Neural progenitor cell (in vitro differentiated cells): ENCODE data around the gene ASPHD2. TPM values are rescaled to one million over a fixed set of nuclear protein-coding genes. Genes with fewer than 3 reads are reported as not detected.

Experiments used
- DNase-seq: peaks from one replicate; pipeline ENCODE4 v3.0.0-alpha.2; 2016; ENCODE audit warnings: low spot score
- H2AFZ ChIP-seq: fragments of 200-600 bp; sonication (generic); replicated peaks from 2 replicates; pipeline ENCODE4 v1.6.1; 2016; ENCODE audit warnings: antibody characterized with exemption
- H3F3A ChIP-seq: fragments of 200-600 bp; sonication (generic); 2 replicates; pipeline ENCODE4 v1.6.1; 2016; ENCODE audit warnings: antibody characterized with exemption, low read depth
- H3K27ac ChIP-seq: fragments of 200-600 bp; sonication (generic); 2 replicates; pipeline ENCODE4 v1.5.1; 2016; ENCODE audit warnings: mild to moderate bottlenecking
- H3K27me3 ChIP-seq: fragments of 200-600 bp; sonication (generic); 2 replicates; pipeline ENCODE4 v1.6.1; 2016; ENCODE audit warnings: mild to moderate bottlenecking, moderate library complexity
- H3K36me3 ChIP-seq: fragments of 200-600 bp; sonication (generic); 2 replicates; pipeline ENCODE4 v1.5.1; 2016
- H3K4me1 ChIP-seq: fragments of 200-600 bp; sonication (generic); 2 replicates; pipeline ENCODE4 v1.6.1; 2016; ENCODE audit warnings: mixed run types
- H3K4me2 ChIP-seq: fragments of 200-600 bp; sonication (generic); 2 replicates; pipeline ENCODE4 v1.6.1; 2016
- H3K4me3 ChIP-seq: fragments of 200-600 bp; sonication (generic); 2 replicates; pipeline ENCODE4 v1.5.1; 2016
- H3K79me2 ChIP-seq: fragments of 200-600 bp; sonication (generic); 2 replicates; pipeline ENCODE4 v1.6.1; 2016; ENCODE audit warnings: low read depth
- H3K9ac ChIP-seq: fragments of 200-600 bp; sonication (generic); 2 replicates; pipeline ENCODE4 v1.6.1; 2016
- H3K9me3 ChIP-seq: fragments of 200-600 bp; sonication (generic); 2 replicates; pipeline ENCODE4 v1.5.1; 2016; ENCODE audit warnings: low read depth
- H4K20me1 ChIP-seq: fragments of 200-600 bp; sonication (generic); 2 replicates; pipeline ENCODE4 v1.6.1; 2016; ENCODE audit warnings: low read depth
- H3K27ac Mint-ChIP-seq: 3 replicates; pipeline ENCODE4 v1.8.0; 2021; ENCODE audit warnings: mixed read lengths
- H3K27me3 Mint-ChIP-seq: 2 replicates; pipeline ENCODE4 v1.8.0; 2022; ENCODE audit warnings: low read depth, mild to moderate bottlenecking, inconsistent platforms, moderate library complexity, mixed read lengths; ENCODE audit not compliant: insufficient read depth
- H3K36me3 Mint-ChIP-seq: 3 replicates; pipeline ENCODE4 v1.8.0; 2021; ENCODE audit warnings: mixed read lengths
- H3K4me1 Mint-ChIP-seq: 3 replicates; pipeline ENCODE4 v1.8.0; 2021; ENCODE audit warnings: mixed read lengths
- H3K4me3 Mint-ChIP-seq: 3 replicates; pipeline ENCODE4 v1.8.0; 2021; ENCODE audit warnings: mild to moderate bottlenecking, moderate library complexity, mixed read lengths
- H3K9me3 Mint-ChIP-seq: 3 replicates; pipeline ENCODE4 v1.8.0; 2020; ENCODE audit warnings: mixed read lengths
- EZH2 ChIP-seq: fragments of 200-600 bp; sonication (generic); IDR thresholded peaks from 2 replicates; pipeline ENCODE4 v1.6.1; 2017; ENCODE audit warnings: antibody characterized with exemption, mild to moderate bottlenecking, moderate library complexity
- EZH2phosphoT487 ChIP-seq: fragments of 200-600 bp; sonication (generic); IDR thresholded peaks from 2 replicates; pipeline ENCODE4 v1.6.1; 2017; ENCODE audit warnings: antibody characterized with exemption
- total RNA-seq: library from RNA; depleted of rRNA; stranded (reverse); fragments of >200 nt; gene quantifications from 2 replicates; pipeline ENCODE4 v1.2.3, GENCODE V29; 2015; ENCODE audit warnings: low replicate concordance
- TF ChIP-seq, protein P1 (sequence below): fragments of 200-600 bp; sonication (generic); IDR thresholded peaks from 2 replicates; pipeline ENCODE4 v1.5.1; 2017; ENCODE audit warnings: antibody characterized with exemption, mild to moderate bottlenecking

The ASPHD2 gene
- total RNA-seq, 1 donor from 2014 or later: 9.3 TPM

- H3K4me3 Mint-ChIP-seq: no peak overlapping the region
- no peaks in the 10 kb centered on the region for H3K9me3 Mint-ChIP-seq
- no peak for DNase-seq
- Histone ChIP-seq H3K4me2 (no peak overlapping the region), H3K4me3 (no peak overlapping the region), H3K79me2 (peaks cover 46% of the 10 kb centered on the region), H2AFZ (no peak overlapping the region), H3K4me1 (peaks cover 15% of the 10 kb centered on the region), H3K9ac (no peak overlapping the region), H3K27me3 (no peaks in the 10 kb centered on the region), H4K20me1 (no peaks in the 10 kb centered on the region), H3K27ac (no peak overlapping the region), H3K36me3 (peaks cover 8% of the 10 kb centered on the region), H3F3A (peaks cover 29% of the 10 kb centered on the region), H3K9me3 (no peaks in the 10 kb centered on the region)
- H3K4me1 Mint-ChIP-seq: peaks cover 26% of the 10 kb centered on the region
- H3K27ac Mint-ChIP-seq: no peak overlapping the region
- TF ChIP-seq EZH2 (no peak), EZH2phosphoT487 (no peak)
- TF ChIP-seq, protein P1, sequence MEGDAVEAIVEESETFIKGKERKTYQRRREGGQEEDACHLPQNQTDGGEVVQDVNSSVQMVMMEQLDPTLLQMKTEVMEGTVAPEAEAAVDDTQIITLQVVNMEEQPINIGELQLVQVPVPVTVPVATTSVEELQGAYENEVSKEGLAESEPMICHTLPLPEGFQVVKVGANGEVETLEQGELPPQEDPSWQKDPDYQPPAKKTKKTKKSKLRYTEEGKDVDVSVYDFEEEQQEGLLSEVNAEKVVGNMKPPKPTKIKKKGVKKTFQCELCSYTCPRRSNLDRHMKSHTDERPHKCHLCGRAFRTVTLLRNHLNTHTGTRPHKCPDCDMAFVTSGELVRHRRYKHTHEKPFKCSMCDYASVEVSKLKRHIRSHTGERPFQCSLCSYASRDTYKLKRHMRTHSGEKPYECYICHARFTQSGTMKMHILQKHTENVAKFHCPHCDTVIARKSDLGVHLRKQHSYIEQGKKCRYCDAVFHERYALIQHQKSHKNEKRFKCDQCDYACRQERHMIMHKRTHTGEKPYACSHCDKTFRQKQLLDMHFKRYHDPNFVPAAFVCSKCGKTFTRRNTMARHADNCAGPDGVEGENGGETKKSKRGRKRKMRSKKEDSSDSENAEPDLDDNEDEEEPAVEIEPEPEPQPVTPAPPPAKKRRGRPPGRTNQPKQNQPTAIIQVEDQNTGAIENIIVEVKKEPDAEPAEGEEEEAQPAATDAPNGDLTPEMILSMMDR: no peak
- H3K27me3 Mint-ChIP-seq: no peaks in the 10 kb centered on the region
- peaks cover 20% of the 10 kb centered on the region for H3K36me3 Mint-ChIP-seq
Measured at GRCh38 chr22:26486394-26486793, 57.3 kb downstream of the ASPHD2 start.

DNA sequence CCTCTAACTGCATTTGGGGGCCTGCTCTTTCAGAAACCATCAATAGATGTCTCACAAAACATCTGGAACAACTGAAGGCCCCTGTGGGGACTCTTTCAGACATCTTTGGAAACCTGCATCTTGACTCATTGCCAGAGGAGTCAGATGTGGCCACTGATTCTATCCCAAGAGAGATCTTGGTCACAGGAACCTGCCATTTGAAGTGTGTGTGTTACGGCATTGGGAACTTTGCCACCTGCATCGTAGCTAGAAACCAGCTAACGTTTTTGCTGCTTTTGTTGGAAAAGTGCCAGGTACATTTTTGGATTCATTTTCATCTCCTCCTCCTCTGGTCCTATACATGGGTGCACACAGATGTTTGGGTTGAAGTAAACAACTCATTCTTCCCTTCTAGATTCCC, 58.9 kb downstream of the ASPHD2 start:
- no peaks in the 10 kb centered on the region for H3K9me3 Mint-ChIP-seq
- no peak overlapping the region for H3K4me3 Mint-ChIP-seq
- Histone ChIP-seq H3K4me1 (peaks cover 9% of the 10 kb centered on the region), H3K9ac (no peak overlapping the region), H3K9me3 (no peaks in the 10 kb centered on the region), H3K27me3 (no peaks in the 10 kb centered on the region), H4K20me1 (no peaks in the 10 kb centered on the region), H2AFZ (no peak overlapping the region), H3K4me3 (no peak overlapping the region), H3K79me2 (peaks cover 30% of the 10 kb centered on the region), H3F3A (peaks cover 25% of the 10 kb centered on the region), H3K27ac (no peak overlapping the region), H3K36me3 (peaks cover 9% of the 10 kb centered on the region), H3K4me2 (no peak overlapping the region)
- TF ChIP-seq, protein P1: no peak
- TF ChIP-seq EZH2 (no peak), EZH2phosphoT487 (no peak)
- peaks cover 24% of the 10 kb centered on the region for H3K36me3 Mint-ChIP-seq
- H3K4me1 Mint-ChIP-seq: peaks cover 13% of the 10 kb centered on the region
- no peak overlapping the region for H3K27ac Mint-ChIP-seq
- H3K27me3 Mint-ChIP-seq: no peaks in the 10 kb centered on the region
- DNase-seq: no peak

- H3K9ac ChIP-seq: no peak overlapping the region
- peaks cover 9% of the 10 kb centered on the region for H3K36me3 ChIP-seq
- Mint-ChIP-seq H3K27ac (peak overlapping the region; percentile 39), H3K4me1 (peaks cover 5% of the 10 kb centered on the region), H3K36me3 (peaks cover 34% of the 10 kb centered on the region), H3K4me3 (no peak overlapping the region), H3K27me3 (no peaks in the 10 kb centered on the region), H3K9me3 (no peaks in the 10 kb centered on the region)
- no peaks in the 10 kb centered on the region for H4K20me1 ChIP-seq
- TF ChIP-seq EZH2phosphoT487: no peak
- TF ChIP-seq, protein P1: no peak
- TF ChIP-seq EZH2: no peak
- peaks cover 15% of the 10 kb centered on the region for H3F3A ChIP-seq
- H3K9me3 ChIP-seq: no peaks in the 10 kb centered on the region
- no peak overlapping the region for H3K4me2 ChIP-seq
- no peak overlapping the region for H2AFZ ChIP-seq
- DNase-seq: no peak
- H3K27me3 ChIP-seq: no peaks in the 10 kb centered on the region
- no peak overlapping the region for H3K4me3 ChIP-seq
- H3K27ac ChIP-seq: no peak overlapping the region
- peaks cover 21% of the 10 kb centered on the region for H3K79me2 ChIP-seq
- peaks cover 6% of the 10 kb centered on the region for H3K4me1 ChIP-seq
Measured at GRCh38 chr22:26489447-26490036, 60.5 kb downstream of the ASPHD2 start.
